Measurements from ENCODE around the gene PCDHGA9.
"Not testable (repeated sequence)": the region's sequence is repeated elsewhere in the genome, so short reads cannot be mapped to it uniquely, and the experiment has no call there.

The PCDHGA9 gene
- total RNA-seq, result 0.04 to 1.7 (median 0.28) reads per million in 17 experiments

- DNase-seq, result peak; percentile 15 to 52 (median 44)
Measured at GRCh38 chr5:141402553-141403243, at the start of gene PCDHGA9. Gene PCDHGA9 (plus strand): TSS chr5:141402778. CDS start chr5:141402953, 175 bp downstream.

GRCh38 chr5:141354900-141355469 lies 47.6 kb upstream of the PCDHGA9 start, which contains the start of gene PCDHGA4:
Gene PCDHGA4 (plus strand): TSS chr5:141355021. CDS start chr5:141355108, 87 bp downstream.
- no peak for DNase-seq

GRCh38 chr5:141355641-141356040 lies 46.9 kb upstream of the PCDHGA9 start:
- DNase-seq, result no peak

- no peak for DNase-seq
Measured at GRCh38 chr5:141356133-141356532, 46.4 kb upstream of the PCDHGA9 start.

GRCh38 chr5:141356950-141357349 lies 45.6 kb upstream of the PCDHGA9 start:
- DNase-seq, result no peak

GRCh38 chr5:141359790-141360426 lies 42.7 kb upstream of the PCDHGA9 start, which contains the start of gene PCDHGB2:
Gene PCDHGB2 (plus strand): TSS chr5:141359994. CDS start chr5:141360136, 142 bp downstream.
- peak; percentile 18 to 39 (median 31) for DNase-seq

GRCh38 chr5:141360685-141361084 lies 41.9 kb upstream of the PCDHGA9 start:
- no peak for DNase-seq

- DNase-seq, result no peak
Measured at GRCh38 chr5:141362719-141363118, 39.9 kb upstream of the PCDHGA9 start.

GRCh38 chr5:141363952-141364660 lies 38.5 kb upstream of the PCDHGA9 start, which contains the start of gene PCDHGA5:
Gene PCDHGA5 (plus strand): TSS chr5:141364162. CDS start chr5:141364331, 169 bp downstream.
- no peak for DNase-seq

- no peak for DNase-seq
Measured at GRCh38 chr5:141366016-141366896, 36.3 kb upstream of the PCDHGA9 start.

GRCh38 chr5:141369994-141370848 lies 32.4 kb upstream of the PCDHGA9 start, which contains the start of gene PCDHGB3:
Gene PCDHGB3 (plus strand): TSS chr5:141370242. CDS start chr5:141370395, 153 bp downstream.
- peak; percentile 11 to 64 (median 43) for DNase-seq

GRCh38 chr5:141371572-141372475 lies 30.8 kb upstream of the PCDHGA9 start:
- DNase-seq, result no peak

- peak in 1 of 4 experiments; percentile 18 for DNase-seq
Measured at GRCh38 chr5:141373673-141374317, 28.8 kb upstream of the PCDHGA9 start, which contains the start of gene PCDHGA6. Gene PCDHGA6 (plus strand): TSS chr5:141373891. CDS start chr5:141374084, 193 bp downstream.

GRCh38 chr5:141374627-141375026 lies 28.0 kb upstream of the PCDHGA9 start:
- no peak for DNase-seq

- DNase-seq, result not testable (repeated sequence)
Measured at GRCh38 chr5:141375444-141376155, 27.0 kb upstream of the PCDHGA9 start.

GRCh38 chr5:141382469-141383294 lies 19.9 kb upstream of the PCDHGA9 start, which contains the start of gene PCDHGA7:
Gene PCDHGA7 (plus strand): TSS chr5:141382742. CDS start chr5:141382900, 158 bp downstream.
- DNase-seq, result no peak

- no peak for DNase-seq
Measured at GRCh38 chr5:141383345-141383744, 19.2 kb upstream of the PCDHGA9 start.

Data from suppressor macrophage (primary cell).